GM19043 (cell line): ENCODE results near the gene FRAS1.
"Not testable (repeated sequence)": the region's sequence is repeated elsewhere in the genome, so short reads cannot be mapped to it uniquely, and the experiment has no call there.

Experiments
- ATAC-seq: cut with Tn5 transposase; IDR thresholded peaks from one replicate; pipeline ENCODE4 v1.9.1; 2021; ENCODE audit warnings: low read depth; ENCODE audit not compliant: unreplicated experiment

The FRAS1 gene

DNA sequence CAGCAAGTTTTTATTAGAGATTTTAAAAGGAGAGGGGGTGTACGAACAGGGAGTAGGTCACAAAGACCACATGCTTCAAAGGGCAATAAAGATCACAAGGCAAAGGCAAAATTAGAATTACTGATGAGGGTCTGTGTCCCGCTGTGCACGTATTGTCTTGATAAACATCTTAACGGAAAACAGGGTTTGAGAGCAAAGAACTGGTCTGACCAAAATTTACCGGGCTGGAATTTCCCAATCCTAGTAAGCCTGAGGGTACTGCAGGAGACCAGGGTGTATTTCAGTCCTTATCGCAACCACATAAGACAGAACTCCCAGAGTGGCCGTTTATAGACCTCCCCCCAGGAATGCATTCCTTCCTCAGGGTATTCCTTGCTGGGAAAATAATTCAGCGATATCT, 195.7 kb downstream of the FRAS1 start:
- not testable (repeated sequence) for ATAC-seq

DNA sequence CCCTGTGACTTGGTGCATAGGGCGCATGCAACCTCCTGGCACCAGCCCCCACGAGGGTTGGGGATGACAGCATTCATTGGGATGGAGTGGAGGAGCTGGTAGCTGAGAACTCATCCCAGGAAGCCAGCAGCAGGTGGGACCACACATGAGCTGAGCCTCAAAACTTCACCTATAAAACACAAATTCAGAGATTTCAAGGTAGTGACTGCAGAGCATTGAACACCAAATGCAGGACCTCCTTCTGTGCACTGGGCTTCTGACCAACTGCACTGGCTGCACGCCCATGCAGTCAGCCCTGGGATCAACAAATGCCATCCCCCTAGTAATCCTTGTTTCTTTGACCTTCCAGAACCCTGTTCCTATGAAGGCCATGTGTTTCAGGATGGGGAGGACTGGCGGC, 197.8 kb downstream of the FRAS1 start:
- ATAC-seq: no peak

DNA sequence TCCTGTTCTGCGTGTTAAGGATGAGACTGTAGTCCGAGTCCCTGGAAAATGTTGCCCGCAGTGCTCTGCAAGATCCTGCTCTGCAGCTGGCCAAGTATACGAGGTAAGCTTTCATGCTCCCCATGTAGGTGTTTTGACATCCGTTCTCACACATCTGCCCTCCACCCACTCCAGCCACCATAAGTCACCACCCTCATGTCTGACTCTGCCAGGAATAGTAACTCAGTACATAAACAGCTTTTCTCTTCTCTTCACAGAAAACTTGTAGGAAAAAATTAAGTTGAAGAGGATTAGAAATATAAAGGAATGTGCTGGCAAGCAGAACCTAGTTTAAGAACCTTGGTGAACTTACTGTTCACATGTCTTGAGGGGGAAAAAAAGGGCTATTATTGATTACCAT, 207.9 kb downstream of the FRAS1 start:
- ATAC-seq: no peak

DNA sequence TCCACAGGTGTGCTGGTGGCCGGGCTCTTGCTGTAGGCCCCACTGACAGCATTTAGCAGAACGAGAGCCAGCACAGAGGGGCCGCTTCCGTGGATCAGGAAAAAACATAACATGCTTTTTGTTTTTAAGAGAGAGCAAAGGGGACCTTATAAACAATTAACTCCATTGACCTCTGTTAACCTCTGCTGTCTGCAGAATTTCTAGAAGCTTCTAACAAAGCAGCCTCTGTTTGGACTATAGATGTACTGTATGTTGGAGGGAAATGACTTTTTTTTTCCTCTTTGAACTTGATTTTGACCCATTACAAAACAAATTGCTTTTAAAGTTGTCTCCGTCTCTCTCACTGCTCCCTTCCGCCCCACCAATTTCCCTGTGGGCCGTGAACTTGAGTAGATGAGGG, 210.7 kb downstream of the FRAS1 start:
- no peak for ATAC-seq

DNA sequence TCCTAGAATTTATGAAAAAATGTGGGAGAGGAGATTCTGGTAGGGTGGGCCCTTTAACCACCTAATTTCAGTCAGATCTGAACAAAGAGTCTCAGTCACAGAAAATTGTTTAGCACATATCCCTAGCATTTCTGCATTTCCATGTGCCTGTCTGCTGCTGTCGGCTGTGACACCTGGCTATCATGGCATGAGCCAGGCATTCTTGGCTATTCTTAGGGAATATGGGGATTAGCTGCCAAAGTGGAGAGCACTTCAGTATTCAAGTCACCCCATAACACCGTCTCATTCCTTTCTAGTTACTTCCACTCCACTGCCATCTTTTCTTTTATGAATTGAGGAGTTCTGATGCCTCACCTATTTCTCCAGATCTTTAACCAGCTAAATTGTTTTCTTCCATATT, 211.5 kb downstream of the FRAS1 start:
- no peak for ATAC-seq

DNA sequence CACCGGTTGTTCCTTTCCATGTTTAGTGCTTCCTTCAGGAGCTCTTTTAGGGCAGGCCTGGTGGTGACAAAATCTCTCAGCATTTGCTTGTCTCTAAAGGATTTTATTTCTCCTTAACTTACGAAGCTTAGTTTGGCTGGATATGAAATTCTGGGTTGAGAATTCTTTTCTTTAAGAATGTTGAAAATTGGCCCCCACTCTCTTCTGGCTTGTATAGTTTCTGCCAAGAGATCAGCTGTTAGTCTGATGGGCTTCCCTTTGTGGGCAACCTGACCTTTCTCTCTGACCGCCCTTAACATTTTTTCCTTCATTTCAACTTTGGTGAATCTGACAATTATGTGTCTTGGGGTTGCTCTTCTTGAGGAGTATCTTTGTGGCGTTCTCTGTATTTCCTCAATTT, 218.3 kb downstream of the FRAS1 start:
- ATAC-seq: not testable (repeated sequence)

DNA sequence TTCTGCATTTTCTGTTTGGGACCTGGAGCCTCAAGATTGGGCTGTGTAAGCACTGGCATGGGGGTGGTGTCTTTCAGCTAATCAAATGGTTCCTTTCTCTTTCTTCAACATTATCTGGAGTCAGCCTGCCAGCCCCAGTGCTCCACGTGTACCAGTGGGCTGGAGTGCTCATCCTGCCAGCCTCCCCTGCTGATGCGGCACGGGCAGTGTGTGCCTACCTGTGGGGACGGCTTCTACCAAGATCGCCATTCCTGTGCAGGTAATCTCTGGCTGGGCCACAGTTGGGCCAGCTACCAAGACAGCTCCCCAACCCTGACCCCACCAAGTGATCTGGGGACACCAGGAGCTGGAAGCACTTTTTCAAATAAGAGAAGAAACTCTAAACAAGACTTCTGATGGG, 229.2 kb downstream of the FRAS1 start:
- no peak for ATAC-seq

GRCh38 chr4:78288327-78288726, 231.2 kb downstream of the FRAS1 start:
- ATAC-seq: no peak

GRCh38 chr4:78291277-78291676, 234.2 kb downstream of the FRAS1 start:
- no peak for ATAC-seq

- ATAC-seq: no peak
Measured at GRCh38 chr4:78292341-78292740, 235.2 kb downstream of the FRAS1 start.

- no peak for ATAC-seq
Measured at GRCh38 chr4:78292856-78293255, 235.7 kb downstream of the FRAS1 start.

GRCh38 chr4:78293348-78293747, 236.2 kb downstream of the FRAS1 start:
- ATAC-seq: no peak

DNA sequence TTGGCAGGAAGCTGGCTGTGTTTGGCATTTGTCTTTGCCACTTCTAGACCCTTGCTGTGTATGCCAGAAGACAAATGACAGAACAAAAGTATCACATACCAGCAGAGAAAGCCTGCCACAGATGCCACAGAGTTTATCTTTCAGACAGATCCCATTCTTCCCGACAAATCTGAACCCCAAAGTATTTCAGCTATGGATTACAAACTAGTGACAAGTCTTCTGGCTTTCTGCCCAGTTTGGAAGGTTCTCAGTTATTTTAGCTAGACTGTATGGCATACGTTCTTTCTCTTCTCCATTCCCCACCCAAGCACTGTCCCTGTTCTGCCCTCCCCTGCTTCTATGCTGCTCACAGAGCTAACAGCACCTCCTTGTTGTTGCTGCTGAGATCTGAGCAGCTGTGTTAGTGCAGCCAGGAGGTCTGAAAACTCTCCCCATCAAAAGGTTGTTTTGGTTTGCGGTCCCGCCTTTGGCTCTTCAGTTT, 236.7 kb downstream of the FRAS1 start:
- no peak for ATAC-seq

- ATAC-seq: no peak
Measured at GRCh38 chr4:78296261-78296660, 239.1 kb downstream of the FRAS1 start.

GRCh38 chr4:78297116-78297800, 240.1 kb downstream of the FRAS1 start:
- ATAC-seq: no peak

DNA sequence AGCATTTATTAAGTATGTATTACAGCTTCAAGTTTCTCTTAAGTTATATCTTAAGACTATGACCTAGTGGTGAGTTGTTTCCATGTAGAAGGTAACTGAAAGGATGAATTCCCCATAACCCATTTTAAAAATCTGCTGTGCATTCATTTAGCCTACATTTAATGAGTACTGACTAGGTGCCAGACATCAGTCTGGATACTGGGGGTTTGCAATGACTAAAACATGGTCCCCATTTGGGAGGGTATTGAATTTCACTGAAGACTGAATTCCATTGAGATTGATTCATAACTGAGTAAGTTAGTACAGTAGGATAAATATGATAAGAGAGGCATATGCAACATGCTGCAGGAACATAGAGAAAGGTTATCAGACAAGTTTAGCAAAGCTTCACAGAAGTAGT, 241.5 kb downstream of the FRAS1 start:
- no peak for ATAC-seq

GRCh38 chr4:78299565-78299972, 242.4 kb downstream of the FRAS1 start:
- no peak for ATAC-seq

DNA sequence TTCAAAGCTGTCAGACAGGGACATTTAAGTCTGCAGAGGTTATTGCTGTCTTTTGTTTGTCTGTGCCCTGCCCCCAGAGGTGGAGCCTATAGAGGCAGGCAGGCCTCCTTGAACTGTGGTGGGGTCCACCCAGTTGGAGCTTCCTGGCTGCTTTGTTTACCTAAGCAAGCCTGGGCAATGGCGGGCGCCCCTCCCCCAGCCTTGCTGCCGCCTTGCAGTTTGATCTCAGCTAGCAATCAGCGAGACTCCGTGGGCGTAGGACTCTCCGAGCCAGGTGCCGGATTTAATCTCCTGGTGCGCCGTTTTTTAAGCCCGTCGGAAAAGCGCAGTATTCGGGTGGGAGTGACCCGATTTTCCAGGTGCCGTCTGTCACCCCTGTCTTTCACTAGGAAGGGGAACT, 250.1 kb downstream of the FRAS1 start:
- not testable (repeated sequence) for ATAC-seq

DNA sequence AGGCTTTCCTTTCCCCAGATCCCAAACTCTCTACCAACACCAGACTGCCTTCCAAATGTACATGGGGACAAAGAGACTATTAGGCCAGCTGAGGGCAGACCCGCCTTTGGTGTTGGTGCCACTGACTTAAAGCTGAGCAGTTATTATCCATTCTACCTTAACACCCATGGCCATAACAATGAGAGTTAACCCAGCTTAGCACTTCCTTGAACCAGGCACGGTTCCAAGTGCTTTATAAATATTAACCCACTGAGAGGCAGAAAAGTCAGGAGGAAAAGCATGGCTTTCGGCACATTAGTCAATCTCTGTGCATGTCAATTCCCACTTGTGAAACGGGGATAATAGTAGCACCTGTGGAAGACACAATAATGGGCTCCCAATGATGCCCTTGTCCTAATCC, 251.4 kb downstream of the FRAS1 start:
- no peak for ATAC-seq

- no peak for ATAC-seq
Measured at GRCh38 chr4:78309352-78309751, 252.2 kb downstream of the FRAS1 start.

DNA sequence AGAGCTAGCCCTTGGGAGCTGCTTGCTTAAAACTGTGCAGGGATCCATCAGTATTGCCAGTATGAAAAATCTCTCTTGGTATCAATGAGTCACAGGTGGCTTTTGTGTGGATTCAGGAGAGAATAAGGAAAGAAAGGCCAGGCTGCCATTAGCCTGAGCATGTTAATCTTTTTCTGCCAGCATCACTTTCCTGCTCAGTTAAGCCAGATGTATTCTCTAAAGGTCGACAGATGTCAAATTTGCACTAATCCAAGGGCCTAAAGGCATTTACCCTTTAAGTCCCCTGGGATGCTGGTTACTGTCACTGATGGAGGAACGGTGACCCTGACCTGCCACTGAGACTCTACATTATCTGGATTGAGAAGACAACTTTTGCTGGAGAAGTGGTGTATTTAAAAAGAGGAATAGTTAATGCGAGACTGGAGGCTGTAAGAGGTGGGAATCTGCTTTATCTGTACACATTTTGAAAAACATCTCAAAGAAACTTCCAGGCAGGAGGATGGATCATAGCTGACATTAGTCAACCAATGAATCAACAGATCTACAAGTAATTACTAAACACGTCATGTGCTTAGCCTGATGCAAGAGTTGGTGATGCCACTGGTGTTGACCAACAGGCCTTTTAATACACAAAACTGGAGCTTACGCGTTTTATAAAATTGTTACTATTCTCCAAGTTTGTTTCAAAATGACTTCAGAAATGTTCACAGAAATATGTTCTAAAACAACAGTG, 253.1 kb downstream of the FRAS1 start:
- no peak for ATAC-seq

- no peak for ATAC-seq
Measured at GRCh38 chr4:78310740-78311115, 253.6 kb downstream of the FRAS1 start.
